WTC11 (cell line): ENCODE results near the gene POU3F3. TPM values are rescaled to one million over a fixed set of nuclear protein-coding genes. Genes with fewer than 3 reads are reported as not detected.
A peak's percentile ranks its signal among the peaks of the same experiment; 100 is the strongest.

Source experiments
- ATAC-seq: fragments of 200-7000 bp; cut with Tn5 transposase; 2 replicates; pipeline ENCODE4 v1.10.0; 2021; ENCODE audit warnings: mild to moderate bottlenecking, moderate library complexity
- CTCF ChIA-PET: fragments of 300-600 bp; sonication (Branson Sonifier 250); formaldehyde crosslinking; loops from one replicate; lab custom pipeline; 2021; ENCODE audit warnings: antibody characterized with exemption; lab: Charles Lee
- POLR2A ChIA-PET: fragments of 350-600 bp; sonication (Branson Sonifier 250); formaldehyde crosslinking; loops from one replicate; lab custom pipeline; 2021; ENCODE audit warnings: antibody characterized with exemption; lab: Charles Lee
- DNase-seq: peaks from one replicate; pipeline ENCODE4 v3.0.0; 2021; ENCODE audit warnings: low spot score
- H3K27ac Mint-ChIP-seq: 2 replicates; pipeline ENCODE4 v1.8.0; 2021; ENCODE audit warnings: mixed read lengths
- H3K27me3 Mint-ChIP-seq: 2 replicates; pipeline ENCODE4 v1.8.0; 2021; ENCODE audit warnings: low read depth, mild to moderate bottlenecking, moderate library complexity, mixed read lengths
- H3K36me3 Mint-ChIP-seq: 2 replicates; pipeline ENCODE4 v1.8.0; 2021; ENCODE audit warnings: mixed read lengths
- H3K4me1 Mint-ChIP-seq: 2 replicates; pipeline ENCODE4 v1.8.0; 2022; ENCODE audit warnings: mixed read lengths
- H3K4me3 Mint-ChIP-seq: 2 replicates; pipeline ENCODE4 v1.8.0; 2021; ENCODE audit warnings: mild to moderate bottlenecking, moderate library complexity, mixed read lengths
- H3K9me3 Mint-ChIP-seq: 2 replicates; pipeline ENCODE4 v1.8.0; 2021; ENCODE audit warnings: mixed read lengths
- AR ChIP-seq: fragments of 250-450 bp; sonication (Bioruptor Pico); IDR thresholded peaks from 2 replicates; pipeline ENCODE4 v1.9.0; 2021; ENCODE audit warnings: mild to moderate bottlenecking
- ATF2 ChIP-seq: sonication (generic); formaldehyde crosslinking; IDR thresholded peaks from 2 replicates; pipeline ENCODE4 v1.8.1; 2022; ENCODE audit warnings: low read depth, missing genetic modification reagents, borderline replicate concordance
- ELF4 ChIP-seq: sonication (generic); formaldehyde crosslinking; IDR thresholded peaks from 2 replicates; pipeline ENCODE4 v1.8.1; 2022; ENCODE audit warnings: low read depth, mild to moderate bottlenecking, moderate library complexity, missing genetic modification reagents
- GABPB1 ChIP-seq: sonication (generic); formaldehyde crosslinking; IDR thresholded peaks from 2 replicates; pipeline ENCODE4 v1.8.1; 2023; ENCODE audit warnings: mild to moderate bottlenecking, missing genetic modification reagents
- HMGXB4 ChIP-seq: sonication (generic); formaldehyde crosslinking; IDR thresholded peaks from 2 replicates; pipeline ENCODE4 v1.8.1; 2023; ENCODE audit warnings: mild to moderate bottlenecking, moderate library complexity, missing genetic modification reagents
- JUN ChIP-seq: sonication (generic); formaldehyde crosslinking; IDR thresholded peaks from 2 replicates; pipeline ENCODE4 v1.8.0; 2023; ENCODE audit warnings: mild to moderate bottlenecking, missing genetic modification reagents
- KAT7 ChIP-seq: sonication (generic); formaldehyde crosslinking; IDR thresholded peaks from 2 replicates; pipeline ENCODE4 v1.8.1; 2023; ENCODE audit warnings: missing genetic modification reagents, mild to moderate bottlenecking, borderline replicate concordance
- NR3C1 ChIP-seq: sonication (generic); formaldehyde crosslinking; conservative IDR thresholded peaks from 2 replicates; pipeline ENCODE4 v1.8.1; 2023; ENCODE audit warnings: low read depth, mild to moderate bottlenecking, missing genetic modification reagents
- SP1 ChIP-seq: sonication (generic); formaldehyde crosslinking; conservative IDR thresholded peaks from 2 replicates; pipeline ENCODE4 v1.8.1; 2022; ENCODE audit warnings: missing genetic modification reagents
- ZNF425 ChIP-seq: fragments of 250-450 bp; sonication (Bioruptor Pico); conservative IDR thresholded peaks from 2 replicates; pipeline ENCODE4 v1.9.0; 2021; ENCODE audit warnings: mild to moderate bottlenecking
- ZNF671 ChIP-seq: fragments of 250-450 bp; sonication (Bioruptor Pico); IDR thresholded peaks from 2 replicates; pipeline ENCODE4 v1.8.0; 2021; ENCODE audit warnings: mild to moderate bottlenecking
- total RNA-seq: library from RNA; stranded (reverse); gene quantifications from 3 replicates; pipeline ENCODE4 v1.2.3, GENCODE V29; 2021
- TF ChIP-seq, protein P1 (sequence below): sonication (generic); formaldehyde crosslinking; IDR thresholded peaks from 2 replicates; pipeline ENCODE4 v1.8.0; 2022; ENCODE audit warnings: missing genetic modification reagents
- TF ChIP-seq, protein P2 (sequence below): sonication (generic); formaldehyde crosslinking; IDR thresholded peaks from 2 replicates; pipeline ENCODE4 v1.8.1; 2023; ENCODE audit warnings: mild to moderate bottlenecking, missing genetic modification reagents
- TF ChIP-seq, protein P3 (sequence below): fragments of 250-450 bp; sonication (Bioruptor Pico); IDR thresholded peaks from 2 replicates; pipeline ENCODE4 v1.9.0; 2021; ENCODE audit warnings: mild to moderate bottlenecking

The POU3F3 gene
- total RNA-seq, 1 experiment from 2014 or later: not detected

- TF ChIP-seq, protein P1, sequence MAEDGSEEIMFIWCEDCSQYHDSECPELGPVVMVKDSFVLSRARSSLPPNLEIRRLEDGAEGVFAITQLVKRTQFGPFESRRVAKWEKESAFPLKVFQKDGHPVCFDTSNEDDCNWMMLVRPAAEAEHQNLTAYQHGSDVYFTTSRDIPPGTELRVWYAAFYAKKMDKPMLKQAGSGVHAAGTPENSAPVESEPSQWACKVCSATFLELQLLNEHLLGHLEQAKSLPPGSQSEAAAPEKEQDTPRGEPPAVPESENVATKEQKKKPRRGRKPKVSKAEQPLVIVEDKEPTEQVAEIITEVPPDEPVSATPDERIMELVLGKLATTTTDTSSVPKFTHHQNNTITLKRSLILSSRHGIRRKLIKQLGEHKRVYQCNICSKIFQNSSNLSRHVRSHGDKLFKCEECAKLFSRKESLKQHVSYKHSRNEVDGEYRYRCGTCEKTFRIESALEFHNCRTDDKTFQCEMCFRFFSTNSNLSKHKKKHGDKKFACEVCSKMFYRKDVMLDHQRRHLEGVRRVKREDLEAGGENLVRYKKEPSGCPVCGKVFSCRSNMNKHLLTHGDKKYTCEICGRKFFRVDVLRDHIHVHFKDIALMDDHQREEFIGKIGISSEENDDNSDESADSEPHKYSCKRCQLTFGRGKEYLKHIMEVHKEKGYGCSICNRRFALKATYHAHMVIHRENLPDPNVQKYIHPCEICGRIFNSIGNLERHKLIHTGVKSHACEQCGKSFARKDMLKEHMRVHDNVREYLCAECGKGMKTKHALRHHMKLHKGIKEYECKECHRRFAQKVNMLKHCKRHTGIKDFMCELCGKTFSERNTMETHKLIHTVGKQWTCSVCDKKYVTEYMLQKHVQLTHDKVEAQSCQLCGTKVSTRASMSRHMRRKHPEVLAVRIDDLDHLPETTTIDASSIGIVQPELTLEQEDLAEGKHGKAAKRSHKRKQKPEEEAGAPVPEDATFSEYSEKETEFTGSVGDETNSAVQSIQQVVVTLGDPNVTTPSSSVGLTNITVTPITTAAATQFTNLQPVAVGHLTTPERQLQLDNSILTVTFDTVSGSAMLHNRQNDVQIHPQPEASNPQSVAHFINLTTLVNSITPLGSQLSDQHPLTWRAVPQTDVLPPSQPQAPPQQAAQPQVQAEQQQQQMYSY (CRISPR knock-in tag): no peak
- TF ChIP-seq, protein P2, sequence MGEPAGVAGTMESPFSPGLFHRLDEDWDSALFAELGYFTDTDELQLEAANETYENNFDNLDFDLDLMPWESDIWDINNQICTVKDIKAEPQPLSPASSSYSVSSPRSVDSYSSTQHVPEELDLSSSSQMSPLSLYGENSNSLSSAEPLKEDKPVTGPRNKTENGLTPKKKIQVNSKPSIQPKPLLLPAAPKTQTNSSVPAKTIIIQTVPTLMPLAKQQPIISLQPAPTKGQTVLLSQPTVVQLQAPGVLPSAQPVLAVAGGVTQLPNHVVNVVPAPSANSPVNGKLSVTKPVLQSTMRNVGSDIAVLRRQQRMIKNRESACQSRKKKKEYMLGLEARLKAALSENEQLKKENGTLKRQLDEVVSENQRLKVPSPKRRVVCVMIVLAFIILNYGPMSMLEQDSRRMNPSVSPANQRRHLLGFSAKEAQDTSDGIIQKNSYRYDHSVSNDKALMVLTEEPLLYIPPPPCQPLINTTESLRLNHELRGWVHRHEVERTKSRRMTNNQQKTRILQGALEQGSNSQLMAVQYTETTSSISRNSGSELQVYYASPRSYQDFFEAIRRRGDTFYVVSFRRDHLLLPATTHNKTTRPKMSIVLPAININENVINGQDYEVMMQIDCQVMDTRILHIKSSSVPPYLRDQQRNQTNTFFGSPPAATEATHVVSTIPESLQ: no peak
- TF ChIP-seq JUN (CRISPR knock-in tag): no peak
- no peak for TF ChIP-seq KAT7 (CRISPR knock-in tag)
Measured at GRCh38 chr2:104856086-104856972, 2.4 kb downstream of the POU3F3 start (continued).

DNA sequence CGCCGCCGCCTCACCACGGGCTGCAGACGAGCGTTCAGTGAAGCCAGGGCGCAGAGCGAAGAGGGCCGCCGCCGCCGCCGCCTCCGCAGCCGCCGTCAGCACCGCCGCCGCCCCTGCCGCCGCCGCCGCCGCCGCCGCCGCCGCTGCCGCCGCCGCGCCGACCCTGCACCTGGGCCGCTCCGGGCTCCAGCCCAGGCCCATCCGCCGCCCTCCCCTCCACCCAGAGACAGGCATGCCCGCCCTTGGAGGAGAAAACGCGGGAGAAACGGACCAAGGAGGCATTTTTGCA is 3.0 kb downstream of the POU3F3 start:
- ChIA-PET CTCF (interaction anchor here (1.6 kb wide), 1 partner anchor 16 kb away, joined by 5 read pairs; no protein-coding TSS in a partner anchor), POLR2A (no interaction called here)
- ATAC-seq (no peak), DNase-seq (no peak)
- H3K9me3 Mint-ChIP-seq: no peaks in the 10 kb centered on the region
- no peaks in the 10 kb centered on the region for H3K36me3 Mint-ChIP-seq
- H3K27me3 Mint-ChIP-seq: peaks cover 84% of the 10 kb centered on the region
- TF ChIP-seq AR (CRISPR knock-in tag) (no peak), ELF4 (CRISPR knock-in tag) (no peak), ATF2 (no peak), ZNF425 (no peak), NR3C1 (CRISPR knock-in tag) (no peak), SP1 (CRISPR knock-in tag) (no peak), ZNF671 (CRISPR knock-in tag) (no peak), HMGXB4 (CRISPR knock-in tag) (no peak), GABPB1 (no peak)
- TF ChIP-seq, protein P3, sequence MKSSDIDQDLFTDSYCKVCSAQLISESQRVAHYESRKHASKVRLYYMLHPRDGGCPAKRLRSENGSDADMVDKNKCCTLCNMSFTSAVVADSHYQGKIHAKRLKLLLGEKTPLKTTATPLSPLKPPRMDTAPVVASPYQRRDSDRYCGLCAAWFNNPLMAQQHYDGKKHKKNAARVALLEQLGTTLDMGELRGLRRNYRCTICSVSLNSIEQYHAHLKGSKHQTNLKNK (CRISPR knock-in tag): no peak
- peak overlapping the region; percentile 61 for H3K4me3 Mint-ChIP-seq
- peaks cover 48% of the 10 kb centered on the region for H3K4me1 Mint-ChIP-seq
- no peak overlapping the region for H3K27ac Mint-ChIP-seq
